GM20000 (cell line): ENCODE data around the gene GPATCH2L.

Experiments
- DNase-seq: peaks from one replicate; pipeline ENCODE4 v3.0.0; 2012; ENCODE audit warnings: low spot score
- CTCF ChIP-seq: IDR thresholded peaks from 2 replicates; pipeline ENCODE4 v1.5.1; 2012; ENCODE audit warnings: mild to moderate bottlenecking, control low read depth; ENCODE audit errors: extremely low read depth, missing control alignments

Gene GPATCH2L

DNA sequence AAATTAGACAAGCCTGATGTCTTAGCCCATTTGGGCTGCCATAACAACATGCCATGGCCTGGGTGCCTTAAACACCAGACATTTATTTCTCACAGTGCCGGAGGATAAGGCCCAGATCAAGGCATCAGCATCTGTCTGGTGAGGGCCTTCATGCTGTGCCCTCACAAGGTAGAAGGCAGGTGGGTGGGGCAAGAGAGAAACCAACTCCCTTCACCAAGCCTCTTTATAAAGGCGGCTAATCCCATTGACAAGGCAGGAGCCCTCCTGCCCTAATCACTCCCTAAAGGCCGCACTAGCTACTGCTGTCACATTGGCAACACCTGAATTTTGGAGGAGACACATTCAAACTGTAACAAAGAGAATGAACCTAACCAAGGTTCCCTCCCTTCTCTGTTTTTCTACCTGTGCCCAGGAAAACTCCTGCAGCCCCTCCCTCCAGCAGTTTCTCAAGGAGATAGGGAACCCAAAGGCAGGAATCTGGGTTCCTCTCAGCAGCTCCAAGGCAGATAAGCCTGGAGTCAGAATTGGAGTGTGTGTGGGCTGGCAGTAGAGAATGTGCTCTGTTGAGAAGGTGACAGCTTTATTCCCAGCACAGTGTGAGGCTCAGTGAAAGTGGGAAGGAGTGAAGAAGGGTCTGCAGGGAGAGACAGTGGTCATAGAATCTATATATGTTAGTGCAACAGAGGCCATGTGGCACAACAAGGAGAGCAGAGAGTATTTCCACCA, 21.7 kb upstream of the GPATCH2L start:
- DNase-seq: no peak
- no peak for TF ChIP-seq CTCF

- no peak for DNase-seq
Measured at GRCh38 chr14:76131071-76131965, 20.4 kb upstream of the GPATCH2L start.

DNA sequence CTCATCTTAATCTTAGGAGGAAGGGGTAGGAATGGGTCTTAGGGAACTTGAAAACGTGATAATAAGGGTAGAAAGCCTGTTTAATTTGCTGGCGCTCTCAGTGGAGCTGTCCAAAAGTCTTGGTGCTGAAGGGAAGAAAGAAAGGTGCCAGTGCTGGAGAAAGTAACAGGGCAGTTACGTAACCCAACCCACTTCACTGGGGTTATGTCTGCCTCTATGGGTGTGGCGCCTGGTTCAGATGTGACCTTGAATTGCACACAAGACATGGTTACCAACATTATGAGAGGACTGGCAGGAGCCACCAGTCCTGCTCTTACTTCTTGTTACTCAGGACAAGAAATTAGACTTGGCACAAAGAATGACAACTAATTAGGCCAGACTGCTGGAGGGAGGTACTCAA, 18.6 kb upstream of the GPATCH2L start:
- peak; percentile 61 for DNase-seq
- no peak for TF ChIP-seq CTCF

More at GRCh38 chr14:76131071-76131965, 20.4 kb upstream of the GPATCH2L start:
- no peak for TF ChIP-seq CTCF

GRCh38 chr14:76134231-76134630, 17.5 kb upstream of the GPATCH2L start:
- no peak for TF ChIP-seq CTCF

DNA sequence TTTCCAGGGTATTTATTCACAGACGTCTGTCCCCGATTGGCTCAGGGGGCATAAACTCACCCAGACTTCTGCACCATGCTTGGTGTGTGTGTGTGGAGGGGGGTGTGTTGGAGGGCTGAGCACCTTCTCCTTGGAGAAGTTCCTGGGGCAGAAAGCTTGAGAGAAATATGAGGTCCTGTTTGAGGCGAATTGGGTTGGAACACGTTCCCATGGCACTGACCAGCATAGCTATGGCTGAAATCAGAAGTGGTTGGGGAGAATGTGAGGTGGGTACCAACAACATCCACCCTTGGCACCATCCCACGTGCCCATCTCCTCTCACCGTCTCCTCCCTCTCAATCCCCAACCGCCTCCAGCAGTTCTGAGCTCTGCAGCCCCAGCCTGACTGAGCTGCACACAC, 16.0 kb upstream of the GPATCH2L start:
- no peak for DNase-seq
- no peak for TF ChIP-seq CTCF

More at GRCh38 chr14:76134231-76134630, 17.5 kb upstream of the GPATCH2L start:
- DNase-seq: no peak

DNA sequence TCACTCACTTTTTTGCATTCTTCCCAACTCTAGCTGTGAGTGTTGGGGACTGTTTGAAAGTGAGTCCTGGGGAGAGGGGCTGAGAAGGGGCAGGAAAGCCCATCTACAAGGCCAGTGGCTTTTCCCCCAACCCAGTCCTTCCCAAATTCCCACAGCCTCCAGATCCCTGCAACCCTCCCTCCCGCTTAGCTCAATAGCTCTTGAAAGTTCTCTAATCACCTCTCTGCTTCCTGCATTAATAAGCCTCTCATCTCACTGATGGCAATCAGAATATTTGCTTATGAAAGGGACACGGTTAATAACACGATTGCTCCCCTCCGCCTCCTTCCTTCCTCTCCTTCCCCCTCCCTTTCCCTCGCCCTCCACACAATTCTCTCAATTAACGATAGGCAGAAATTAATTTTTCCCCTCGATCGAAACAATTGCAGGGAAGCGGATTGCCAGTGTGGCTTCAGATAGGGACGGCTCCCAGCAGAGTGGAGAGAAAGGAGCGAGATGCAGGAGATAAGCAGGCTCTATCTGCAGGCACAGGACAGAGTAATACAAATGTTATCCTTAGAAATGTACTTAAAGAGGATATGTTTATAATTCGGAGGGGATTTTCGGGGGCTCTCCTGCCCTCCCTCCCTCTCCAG, 15.1 kb upstream of the GPATCH2L start:
- DNase-seq: no peak
- no peak for TF ChIP-seq CTCF
